HuH-7 (cell line): ENCODE data around the gene NUDT1.
A peak's percentile ranks its signal among the peaks of the same experiment; 100 is the strongest.

Source experiments
- DNase-seq: peaks from one replicate; pipeline ENCODE4 v3.0.0; 2011; ENCODE audit warnings: low spot score

Gene NUDT1

GRCh38 chr7:2224934-2225333 is 17.1 kb upstream of the NUDT1 start:
- DNase-seq = no peak

GRCh38 chr7:2225336-2225735 is 16.7 kb upstream of the NUDT1 start:
- DNase-seq = no peak

- DNase-seq = no peak
Measured at GRCh38 chr7:2225830-2226229, 16.2 kb upstream of the NUDT1 start.

GRCh38 chr7:2227699-2228098 is 14.3 kb upstream of the NUDT1 start:
- no peak for DNase-seq

GRCh38 chr7:2228921-2229320 is 13.1 kb upstream of the NUDT1 start:
- DNase-seq = no peak

- no peak for DNase-seq
Measured at GRCh38 chr7:2229467-2229866, 12.6 kb upstream of the NUDT1 start.

GRCh38 chr7:2230226-2230625 is 11.8 kb upstream of the NUDT1 start:
- DNase-seq = no peak

GRCh38 chr7:2230882-2231281 is 11.1 kb upstream of the NUDT1 start:
- no peak for DNase-seq

- DNase-seq = peak; percentile 61
Measured at GRCh38 chr7:2231992-2232765, 9.8 kb upstream of the NUDT1 start.

GRCh38 chr7:2232766-2233520 is 9.1 kb upstream of the NUDT1 start, which contains the start of gene MAD1L1:
TSS of gene MAD1L1 (minus strand) at chr7:2232945. CDS start at chr7:2230133, 2,812 bp downstream.
- DNase-seq = peak; percentile 96

GRCh38 chr7:2233926-2234325 is 8.1 kb upstream of the NUDT1 start:
- no peak for DNase-seq

- DNase-seq = no peak
Measured at GRCh38 chr7:2237109-2237602, 4.9 kb upstream of the NUDT1 start.

- no peak for DNase-seq
Measured at GRCh38 chr7:2239242-2239641, 2.8 kb upstream of the NUDT1 start.

GRCh38 chr7:2242541-2243429 is 759 bp downstream of the NUDT1 start:
- DNase-seq = peak; percentile 47

- no peak for DNase-seq
Measured at GRCh38 chr7:2243458-2243857, 1.4 kb downstream of the NUDT1 start.

GRCh38 chr7:2244404-2244995 is 2.5 kb downstream of the NUDT1 start:
- no peak for DNase-seq

- no peak for DNase-seq
Measured at GRCh38 chr7:2245883-2246675, 4.1 kb downstream of the NUDT1 start.

GRCh38 chr7:2247141-2247995 is 5.3 kb downstream of the NUDT1 start:
- DNase-seq = peak; percentile 92

- no peak for DNase-seq
Measured at GRCh38 chr7:2248984-2249694, 7.1 kb downstream of the NUDT1 start.
